H1 (cell line): Measurements from ENCODE around the gene DLG4. TPM values are rescaled to one million over a fixed set of nuclear protein-coding genes. Genes with fewer than 3 reads are reported as not detected.
A peak's percentile ranks its signal among the peaks of the same experiment; 100 is the strongest.

Source experiments
- CTCF ChIA-PET: fragments of 300-600 bp; sonication (Branson Sonifier 250); formaldehyde crosslinking; loops from one replicate; lab custom pipeline; 2021; ENCODE audit not compliant: partially characterized antibody; lab: Charles Lee
- POLR2A ChIA-PET: fragments of 300-600 bp; sonication (Branson Sonifier 250); formaldehyde crosslinking; loops from one replicate; lab custom pipeline; 2021; ENCODE audit warnings: inconsistent platforms; ENCODE audit not compliant: partially characterized antibody; lab: Charles Lee
- DNase-seq, 2 experiments: peaks; one replicate each; pipeline versions ENCODE4 v3.0.0 to v3.0.0-alpha.2; 2010 to 2022; ENCODE audit warnings: low spot score in 2 of 2, low read depth in 1 of 2, mixed read lengths in 1 of 2
- FAIRE-seq: peaks from 2 replicates; lab custom pipeline; 2011; peaks lifted over from hg19 to GRCh38; lab: Jason Lieb, UNC
- H2AFZ ChIP-seq: 2 replicates; pipeline ENCODE4 v1.8.1; 2012; ENCODE audit warnings: low read length, inconsistent platforms
- H2AK5ac ChIP-seq: 2 replicates; pipeline ENCODE4 v1.6.1; 2013; ENCODE audit warnings: low read depth, low read length
- H2BK120ac ChIP-seq: replicated peaks from 2 replicates; pipeline ENCODE3; 2013; ENCODE audit warnings: low read depth, low read length, inconsistent platforms
- H2BK12ac ChIP-seq: 2 replicates; pipeline ENCODE4 v1.6.1; 2013; ENCODE audit warnings: low read depth, low read length
- H2BK15ac ChIP-seq: 2 replicates; pipeline ENCODE4 v1.6.1; 2013; ENCODE audit warnings: low read length
- H2BK20ac ChIP-seq: 2 replicates; pipeline ENCODE4 v1.6.1; 2013; ENCODE audit warnings: low read length
- H2BK5ac ChIP-seq: 2 replicates; pipeline ENCODE4 v1.6.1; 2013; ENCODE audit warnings: low read depth, low read length
- H3K14ac ChIP-seq: 2 replicates; pipeline ENCODE4 v1.6.1; 2013; ENCODE audit warnings: inconsistent platforms; ENCODE audit not compliant: insufficient read length
- H3K18ac ChIP-seq: 2 replicates; pipeline ENCODE4 v1.6.1; 2013; ENCODE audit warnings: low read length; ENCODE audit errors: extremely low read depth
- H3K23ac ChIP-seq: 2 replicates; pipeline ENCODE4 v1.6.1; 2013; ENCODE audit warnings: inconsistent platforms; ENCODE audit not compliant: insufficient read length
- H3K23me2 ChIP-seq: 2 replicates; pipeline ENCODE4 v1.6.1; 2013; ENCODE audit warnings: low read depth, low read length
- H3K27ac ChIP-seq: 2 replicates; pipeline ENCODE4 v1.6.1; 2011; ENCODE audit warnings: low read depth, low read length, inconsistent platforms
- H3K27me3 ChIP-seq, 4 experiments: replicated peaks in 1 of 4; 1 replicate in 1 of 4; 2 replicates in 3 of 4; pipeline versions ENCODE4 v1.6.1 to v1.8.1; 2011 to 2013; ENCODE audit warnings: low read length in 3 of 4, mild to moderate bottlenecking in 3 of 4, inconsistent platforms in 2 of 4, mixed read lengths in 2 of 4, moderate library complexity in 1 of 4; ENCODE audit not compliant: control insufficient read depth in 3 of 4, insufficient read depth in 3 of 4; ENCODE audit errors: extremely low read depth in 1 of 4
- H3K36me3 ChIP-seq, 4 experiments: 2 replicates each; pipeline versions ENCODE4 v1.6.1 to v1.8.1; 2011 to 2013; ENCODE audit warnings: mild to moderate bottlenecking in 4 of 4, low read length in 3 of 4, moderate library complexity in 2 of 4, control low read depth in 1 of 4, inconsistent platforms in 1 of 4; ENCODE audit not compliant: insufficient read depth in 4 of 4, control insufficient read depth in 2 of 4
- H3K4ac ChIP-seq: replicated peaks from 2 replicates; pipeline ENCODE3; 2013; ENCODE audit warnings: low read length, low read depth, mixed read lengths, inconsistent platforms; ENCODE audit not compliant: insufficient read length
- H3K4me1 ChIP-seq, 4 experiments: replicated peaks in 1 of 4; 1 replicate in 1 of 4; 2 replicates in 3 of 4; pipeline versions ENCODE4 v1.6.1 to v1.8.1; 2011 to 2013; ENCODE audit warnings: low read length in 3 of 4, inconsistent platforms in 2 of 4, mixed read lengths in 1 of 4; ENCODE audit not compliant: insufficient read depth in 4 of 4, control insufficient read depth in 3 of 4
- H3K4me2 ChIP-seq, 2 experiments: 2 replicates each; pipeline versions ENCODE4 v1.6.1 to v1.8.1; 2011 to 2013; ENCODE audit warnings: low read depth in 2 of 2, low read length in 2 of 2, control low read depth in 1 of 2, inconsistent platforms in 1 of 2, mild to moderate bottlenecking in 1 of 2; ENCODE audit not compliant: insufficient read depth in 1 of 2
- H3K4me3 ChIP-seq, 4 experiments: fragments of 200-600, 300-600 bp in 1 of 4; sonication (generic), shearing (Covaris generic), sonication (Bioruptor Twin) in 1 of 4; 2 replicates each; pipeline versions ENCODE4 v1.5.1 to v1.8.1; 2011 to 2016; ENCODE audit warnings: low read length in 4 of 4, low read depth in 3 of 4, control low read depth in 2 of 4, inconsistent platforms in 2 of 4, mild to moderate bottlenecking in 2 of 4, mixed read lengths in 1 of 4, moderate library complexity in 1 of 4; ENCODE audit not compliant: insufficient read depth in 2 of 4; ENCODE audit errors: extremely low read depth in 1 of 4
- H3K56ac ChIP-seq: replicated peaks from 2 replicates; pipeline ENCODE3; 2013; ENCODE audit warnings: low read depth, mild to moderate bottlenecking, mixed read lengths, low read length, inconsistent platforms; ENCODE audit not compliant: insufficient read length
- H3K79me1 ChIP-seq: 2 replicates; pipeline ENCODE4 v1.6.1; 2013; ENCODE audit warnings: low read depth, low read length, control low read depth
- H3K79me2 ChIP-seq, 2 experiments: 2 replicates each; pipeline versions ENCODE4 v1.6.1 to v1.8.1; 2012 to 2013; ENCODE audit warnings: low read length in 2 of 2, mild to moderate bottlenecking in 2 of 2, inconsistent platforms in 1 of 2; ENCODE audit not compliant: insufficient read depth in 2 of 2, control insufficient read depth in 1 of 2
- H3K9ac ChIP-seq, 4 experiments: replicated peaks in 1 of 4; 1 replicate in 1 of 4; 2 replicates in 3 of 4; pipeline versions ENCODE4 v1.6.1 to v1.8.1; 2011 to 2013; ENCODE audit warnings: low read depth in 3 of 4, low read length in 3 of 4, control low read depth in 2 of 4, mild to moderate bottlenecking in 2 of 4, moderate library complexity in 2 of 4, inconsistent platforms in 1 of 4; ENCODE audit errors: extremely low read depth in 1 of 4
- H3K9me3 ChIP-seq, 2 experiments: 2 replicates each; pipeline versions ENCODE4 v1.6.1 to v1.8.1; 2012 to 2013; ENCODE audit warnings: mild to moderate bottlenecking in 2 of 2, moderate library complexity in 2 of 2, control low read depth in 1 of 2, inconsistent platforms in 1 of 2, low read depth in 1 of 2, low read length in 1 of 2, mixed read lengths in 1 of 2; ENCODE audit not compliant: insufficient read depth in 2 of 2
- H4K20me1 ChIP-seq, 2 experiments: replicated peaks in 1 of 2; 2 replicates each; pipeline versions ENCODE3 to v1.8.1; 2011 to 2013; ENCODE audit warnings: inconsistent platforms in 2 of 2, low read length in 2 of 2, mild to moderate bottlenecking in 1 of 2; ENCODE audit not compliant: insufficient read depth in 2 of 2, control insufficient read depth in 1 of 2
- H4K5ac ChIP-seq: 2 replicates; pipeline ENCODE4 v1.6.1; 2013; ENCODE audit warnings: low read length, low read depth, mixed read lengths, inconsistent platforms; ENCODE audit not compliant: insufficient read length
- H4K8ac ChIP-seq: 2 replicates; pipeline ENCODE4 v1.8.0; 2013; ENCODE audit warnings: mild to moderate bottlenecking, moderate library complexity, low read length, inconsistent platforms; ENCODE audit not compliant: insufficient read depth; ENCODE audit errors: extremely low read depth
- H4K91ac ChIP-seq: replicated peaks from 2 replicates; pipeline ENCODE3; 2013; ENCODE audit warnings: low read length, mixed read lengths, inconsistent platforms; ENCODE audit not compliant: insufficient read length
- CEBPB ChIP-seq: IDR thresholded peaks from 2 replicates; pipeline ENCODE4 v1.6.1; 2012; ENCODE audit warnings: low read depth, low read length
- E2F6 ChIP-seq: IDR thresholded peaks from 2 replicates; pipeline ENCODE4 v1.6.1; 2012; ENCODE audit warnings: inconsistent platforms
- EP300 ChIP-seq, 2 experiments: IDR thresholded peaks; 1 replicate in 1 of 2; 2 replicates in 1 of 2; pipeline ENCODE4 v1.6.1; 2011 to 2012; ENCODE audit warnings: low read depth in 2 of 2, low read length in 2 of 2, mild to moderate bottlenecking in 2 of 2, borderline replicate concordance in 1 of 2, inconsistent platforms in 1 of 2, moderate library complexity in 1 of 2
- JUND ChIP-seq: IDR thresholded peaks from 2 replicates; pipeline ENCODE4 v1.6.1; 2011; ENCODE audit warnings: mild to moderate bottlenecking, improper control_type of control experiment, low read length
- RFX5 ChIP-seq: IDR thresholded peaks from 2 replicates; pipeline ENCODE4 v1.6.1; 2011; ENCODE audit warnings: low read depth, low read length, improper control_type of control experiment, borderline replicate concordance
- SIRT6 ChIP-seq: IDR thresholded peaks from one replicate; pipeline ENCODE4 v1.7.1; 2012; ENCODE audit warnings: low read length, inconsistent platforms
- SP2 ChIP-seq: IDR thresholded peaks from 2 replicates; pipeline ENCODE4 v1.6.1; 2012; ENCODE audit warnings: mild to moderate bottlenecking, low read length, inconsistent platforms
- TAF1 ChIP-seq: IDR thresholded peaks from 2 replicates; pipeline ENCODE4 v1.6.1; 2011; ENCODE audit warnings: mild to moderate bottlenecking, low read depth, low read length
- TEAD4 ChIP-seq: IDR thresholded peaks from 2 replicates; pipeline ENCODE4 v1.6.1; 2012; ENCODE audit warnings: low read depth, low read length, inconsistent platforms, mixed read lengths
- USF2 ChIP-seq: IDR thresholded peaks from 2 replicates; pipeline ENCODE4 v1.6.1; 2011; ENCODE audit warnings: low read length, improper control_type of control experiment
- WGBS, 2 experiments: shearing (Covaris generic) in 1 of 2; methylation state at CpG; one replicate each; pipeline versions ENCODE4 v1.1.6 to v1.1.7; 2013 to 2015; ENCODE audit warnings: low lambda C conversion rate in 2 of 2, mixed read lengths in 2 of 2, inconsistent platforms in 1 of 2, low coverage in 1 of 2, missing lambda C conversion rate in 1 of 2; ENCODE audit not compliant: insufficient replicate concordance in 2 of 2, insufficient coverage in 1 of 2, insufficient read length in 1 of 2; ENCODE audit errors: extremely low coverage in 1 of 2, missing lambda C conversion rate in 1 of 2; 5-methylcytosine and 5-hydroxymethylcytosine counted together
- polyA plus RNA-seq, 7 experiments: library from polyadenylated mRNA; depleted of rRNA in 3 of 7; stranded (reverse) in 5 of 7; unstranded in 2 of 7; fragments of >200 nt in 5 of 7; fragments of 200-250 nt in 2 of 7; gene quantifications; 1 replicate in 5 of 7; 2 replicates in 1 of 7; 4 replicates in 1 of 7; pipeline versions ENCODE4 v1.2.1 to v1.2.3, GENCODE V29; 2011 to 2013; ENCODE audit warnings: missing spikeins in 2 of 7, mixed read lengths in 2 of 7
- total RNA-seq: library from RNA; stranded (reverse); fragmentation: NEBNext Ultra II Directional; extraction: Animal tissue kit (Norgen Biotek cat#: 25700); gene quantifications from 2 replicates; pipeline ENCODE4 v1.2.1, GENCODE V29; 2021

The DLG4 gene
- total and polyA plus RNA-seq, 2 of the 8 experiments (the other 6 are each of a cell fraction or from before 2014, with no cell fraction given), result 18.9 to 45.9 TPM

- no peak within 1 kb of the TSS for H2BK120ac ChIP-seq
- peaks cover 0 to 9% (median 4%) of the 10 kb centered on the region in 4 experiments; a peak in 6 of 7 replicates for H3K4me1 ChIP-seq
- H3K4me3 ChIP-seq, result peak within 1 kb of the TSS; percentile 58 to 84 (median 79)
- DNase-seq (peak in 1 of 2 experiments; percentile 97), FAIRE-seq (peak; percentile 7)
- H2BK20ac ChIP-seq, result no peak within 1 kb of the TSS
- POLR2A ChIA-PET, result interaction anchor here (1.0 to 8.3 kb wide), 10 partner anchors 9 to 44 kb away, joined by 3 to 121 read pairs (median 7); partner anchors contain the start of genes ACADVL, CLDN7, DLG4 and DVL2
- H3K18ac ChIP-seq, result peak within 1 kb of the TSS; percentile 97
- H2BK12ac ChIP-seq, result peak within 1 kb of the TSS; percentile 86
- H3K9ac ChIP-seq, result peak within 1 kb of the TSS; percentile 87 to 91 (median 90)
- H3K27me3 ChIP-seq, result no peaks in the 10 kb centered on the region
- H4K91ac ChIP-seq, result peak within 1 kb of the TSS; percentile 70
- H3K23ac ChIP-seq, result no peak within 1 kb of the TSS
- H3K56ac ChIP-seq, result peak within 1 kb of the TSS; percentile 73
- WGBS, 2 experiments, result 7% methylated on average over 39 of the region's 55 CpGs; no CpG with 5 or more reads in 1 of the 2 experiments
- CTCF ChIA-PET, result no interaction called here
- peak within 1 kb of the TSS; percentile 97 for H3K27ac ChIP-seq
- no peak within 1 kb of the TSS for H2AK5ac ChIP-seq
- peak within 1 kb of the TSS; percentile 89 to 99 for H3K4me2 ChIP-seq
- peaks cover 2 to 17% (median 10%) of the 10 kb centered on the region in 4 experiments; a peak in 6 of 8 replicates for H3K36me3 ChIP-seq
- peak within 1 kb of the TSS; percentile 88 for H3K4ac ChIP-seq
- H2BK15ac ChIP-seq, result no peak within 1 kb of the TSS
- H2AFZ ChIP-seq, result peak within 1 kb of the TSS; percentile 93; the same call in 1 of the 2 replicates
- H3K79me2 ChIP-seq, result peaks cover 23 to 48% of the 10 kb centered on the region in 2 experiments
- H4K20me1 ChIP-seq, result peaks cover 4 to 11% of the 10 kb centered on the region in 2 experiments
- H3K79me1 ChIP-seq, result peaks cover 16% of the 10 kb centered on the region
- peaks cover 7% of the 10 kb centered on the region for H3K23me2 ChIP-seq
- H2BK5ac ChIP-seq, result peak within 1 kb of the TSS; percentile 89
- H3K14ac ChIP-seq, result no peak within 1 kb of the TSS
- H4K8ac ChIP-seq, result peak within 1 kb of the TSS; percentile 99
- no peaks in the 10 kb centered on the region for H3K9me3 ChIP-seq
- H4K5ac ChIP-seq, result peak within 1 kb of the TSS; percentile 92
- TF ChIP-seq JUND (peak; percentile 92), USF2 (no peak), SP2 (no peak), CEBPB (no peak), TAF1 (peak; percentile 80), EP300 (IDR thresholded peaks at IDR 0.05; ENCODE audit: borderline replicate concordance in 1 of 2, low read depth in 2 of 2, low read length in 2 of 2) (no peak), TEAD4 (no peak), RFX5 (no peak), SIRT6 (no peak), E2F6 (no peak)
These were observed 32.8 kb upstream of the DLG4 start, which contains the start of gene ELP5 for GRCh38 chr17:7252176-7253043. TSS of gene ELP5 (plus strand) at chr17:7252215. CDS start at chr17:7252551, 336 bp downstream.
